Right lobe of liver (tissue), 6 donors: ENCODE results near the gene PRKAG3. TPM values are rescaled to one million over a fixed set of nuclear protein-coding genes. Genes with fewer than 3 reads are reported as not detected.
A peak's percentile ranks its signal among the peaks of the same experiment; 100 is the strongest.

ENCODE experiments used
- ATAC-seq, 4 donors: fragments of 200-7000 bp; cut with Tn5 transposase; one replicate each; pipeline ENCODE4 v1.9.1; 2020; ENCODE audit warnings: mild to moderate bottlenecking in 4 of 4, moderate library complexity in 4 of 4
- DNase-seq, 3 donors: peaks; one replicate each; pipeline ENCODE4 v3.0.0-alpha.2; 2020
- H3K27ac ChIP-seq, 3 donors: fragments of 200-600 bp; one replicate each; pipeline ENCODE4 v1.8.0; 2022
- H3K27me3 ChIP-seq, 2 donors: fragments of 200-600 bp; one replicate each; pipeline ENCODE4 v1.8.0; 2022
- H3K36me3 ChIP-seq, 4 donors: fragments of 200-600 bp; sonication (generic) in 1 of 4; one replicate each; pipeline versions ENCODE4 v1.5.1 to v1.8.0; 2017 to 2022; ENCODE audit warnings: control low read depth in 1 of 4
- H3K4me1 ChIP-seq, 4 donors: fragments of 200-600 bp; sonication (generic) in 1 of 4; one replicate each; pipeline versions ENCODE4 v1.5.1 to v1.8.0; 2017 to 2022; ENCODE audit warnings: control low read depth in 1 of 4
- H3K4me3 ChIP-seq, 3 donors: fragments of 200-600 bp; one replicate each; pipeline ENCODE4 v1.8.0; 2022
- H3K9me3 ChIP-seq, 4 donors: fragments of 200-600 bp; sonication (generic) in 1 of 4; one replicate each; pipeline versions ENCODE4 v1.5.1 to v1.8.0; 2017 to 2022; ENCODE audit warnings: control low read depth in 1 of 4
- POLR2A ChIP-seq: fragments of 450-650 bp; IDR thresholded peaks from one replicate; pipeline ENCODE4 v1.6.1; 2017; ENCODE audit warnings: antibody characterized with exemption, mild to moderate bottlenecking
- WGBS: methylation state at CpG from one replicate; pipeline ENCODE4 v1.1.6; 2018; ENCODE audit warnings: low coverage, low lambda C conversion rate; ENCODE audit not compliant: insufficient coverage; ENCODE audit errors: missing lambda C conversion rate; 5-methylcytosine and 5-hydroxymethylcytosine counted together
- intact Hi-C, 2 donors: fragments of 100-400 bp; cut with DNase I; formaldehyde crosslinking; loops; one replicate each; pipeline versions ENCODE4 v1.11.2 to v1.14.1; 2022
- total RNA-seq, 6 experiments: library from RNA; depleted of rRNA in 2 of 6; stranded (reverse); fragments of >200 nt in 2 of 6; fragmentation: NEBNext Ultra II Directional in 3 of 6; extraction: Animal tissue kit (Norgen Biotek cat#: 25700) in 3 of 6; gene quantifications; one replicate each; pipeline versions ENCODE4 v1.1.0 to v1.2.4, GENCODE V29; 2016 to 2023
- TF ChIP-seq, protein P1 (sequence below), 4 donors: fragments of 200-600 bp in 3 of 4; fragments of 450-650 bp in 1 of 4; IDR thresholded peaks; one replicate each; pipeline versions ENCODE4 v1.5.1 to v1.8.0; 2016 to 2022; ENCODE audit warnings: antibody characterized with exemption in 4 of 4, mild to moderate bottlenecking in 2 of 4
- donor health status: DM: no; HTN: yes; CAD: no.
- donor health status: DM: no; HTN: no; CAD: no.
- donor health status: DM: no; HTN: no; CAD: no.
- donor health status: DM: no; HTN: yes; CAD: no.
- donor health status: DM: no; HTN: yes; CAD: no.

The PRKAG3 gene
- total RNA-seq, 6 experiments from 2014 or later, result not detected

DNA sequence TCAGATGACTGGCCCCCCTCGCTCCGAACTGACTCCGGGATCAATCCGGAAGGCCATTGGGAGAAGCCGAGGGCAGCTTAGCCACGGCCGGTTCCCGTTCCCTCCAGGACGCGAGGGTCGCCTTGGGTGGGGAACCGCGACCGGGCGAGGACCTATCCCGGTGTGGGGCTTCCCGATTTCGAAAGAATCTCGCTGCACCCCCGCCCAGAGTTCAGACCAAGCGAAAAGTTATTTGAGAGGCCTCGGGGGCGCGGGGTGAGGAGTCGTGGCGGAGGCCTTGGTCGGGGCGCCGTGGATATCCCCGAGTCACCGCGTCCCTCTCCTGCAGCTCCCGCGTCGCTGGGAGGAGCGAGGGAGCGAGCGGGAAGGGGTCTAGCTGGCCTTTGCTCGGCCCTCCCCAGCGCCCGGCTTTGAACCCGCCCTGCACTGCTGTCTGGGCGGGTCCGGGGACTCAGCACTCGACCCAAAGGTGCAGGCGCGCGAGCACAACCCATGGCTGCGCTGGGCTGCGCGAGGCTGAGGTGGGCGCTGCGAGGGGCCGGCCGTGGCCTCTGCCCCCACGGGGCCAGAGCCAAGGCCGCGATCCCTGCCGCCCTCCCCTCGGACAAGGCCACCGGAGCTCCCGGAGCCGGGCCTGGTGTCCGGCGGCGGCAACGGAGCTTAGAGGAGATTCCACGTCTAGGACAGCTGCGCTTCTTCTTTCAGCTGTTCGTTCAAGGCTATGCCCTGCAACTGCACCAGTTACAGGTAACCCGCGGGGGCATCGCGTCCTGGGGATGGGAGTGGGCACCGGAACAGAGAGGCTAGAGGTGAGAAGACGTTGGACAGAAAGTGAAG lies 49.7 kb downstream of the PRKAG3 start, which contains the start of gene CYP27A1:
Gene CYP27A1, plus strand, starts transcription at position 457 of the 837 bp plus-strand sequence. Its CDS starts 36 bp downstream, at position 493.
- Histone ChIP-seq H3K27ac (peak within 1 kb of the TSS; percentile 87 to 97 (median 94)), H3K9me3 (no peaks in the 10 kb centered on the region), H3K4me3 (peak within 1 kb of the TSS; percentile 60 to 87 (median 84)), H3K36me3 (no peaks in the 10 kb centered on the region), H3K27me3 (no peaks in the 10 kb centered on the region), H3K4me1 (peaks cover 0 to 33% (median 6%) of the 10 kb centered on the region in 4 donors)
- TF ChIP-seq, protein P1, sequence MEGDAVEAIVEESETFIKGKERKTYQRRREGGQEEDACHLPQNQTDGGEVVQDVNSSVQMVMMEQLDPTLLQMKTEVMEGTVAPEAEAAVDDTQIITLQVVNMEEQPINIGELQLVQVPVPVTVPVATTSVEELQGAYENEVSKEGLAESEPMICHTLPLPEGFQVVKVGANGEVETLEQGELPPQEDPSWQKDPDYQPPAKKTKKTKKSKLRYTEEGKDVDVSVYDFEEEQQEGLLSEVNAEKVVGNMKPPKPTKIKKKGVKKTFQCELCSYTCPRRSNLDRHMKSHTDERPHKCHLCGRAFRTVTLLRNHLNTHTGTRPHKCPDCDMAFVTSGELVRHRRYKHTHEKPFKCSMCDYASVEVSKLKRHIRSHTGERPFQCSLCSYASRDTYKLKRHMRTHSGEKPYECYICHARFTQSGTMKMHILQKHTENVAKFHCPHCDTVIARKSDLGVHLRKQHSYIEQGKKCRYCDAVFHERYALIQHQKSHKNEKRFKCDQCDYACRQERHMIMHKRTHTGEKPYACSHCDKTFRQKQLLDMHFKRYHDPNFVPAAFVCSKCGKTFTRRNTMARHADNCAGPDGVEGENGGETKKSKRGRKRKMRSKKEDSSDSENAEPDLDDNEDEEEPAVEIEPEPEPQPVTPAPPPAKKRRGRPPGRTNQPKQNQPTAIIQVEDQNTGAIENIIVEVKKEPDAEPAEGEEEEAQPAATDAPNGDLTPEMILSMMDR (IDR thresholded peaks at IDR 0.05), result no peak
- TF ChIP-seq POLR2A, result peak; percentile 95
- intact Hi-C loops, result no loop called here
- DNase-seq (peak; percentile 87 to 93 (median 92)), ATAC-seq (peak; percentile 87 to 97 (median 94))
- WGBS, result 2% methylated on average over 17 of the region's 76 CpGs

DNA sequence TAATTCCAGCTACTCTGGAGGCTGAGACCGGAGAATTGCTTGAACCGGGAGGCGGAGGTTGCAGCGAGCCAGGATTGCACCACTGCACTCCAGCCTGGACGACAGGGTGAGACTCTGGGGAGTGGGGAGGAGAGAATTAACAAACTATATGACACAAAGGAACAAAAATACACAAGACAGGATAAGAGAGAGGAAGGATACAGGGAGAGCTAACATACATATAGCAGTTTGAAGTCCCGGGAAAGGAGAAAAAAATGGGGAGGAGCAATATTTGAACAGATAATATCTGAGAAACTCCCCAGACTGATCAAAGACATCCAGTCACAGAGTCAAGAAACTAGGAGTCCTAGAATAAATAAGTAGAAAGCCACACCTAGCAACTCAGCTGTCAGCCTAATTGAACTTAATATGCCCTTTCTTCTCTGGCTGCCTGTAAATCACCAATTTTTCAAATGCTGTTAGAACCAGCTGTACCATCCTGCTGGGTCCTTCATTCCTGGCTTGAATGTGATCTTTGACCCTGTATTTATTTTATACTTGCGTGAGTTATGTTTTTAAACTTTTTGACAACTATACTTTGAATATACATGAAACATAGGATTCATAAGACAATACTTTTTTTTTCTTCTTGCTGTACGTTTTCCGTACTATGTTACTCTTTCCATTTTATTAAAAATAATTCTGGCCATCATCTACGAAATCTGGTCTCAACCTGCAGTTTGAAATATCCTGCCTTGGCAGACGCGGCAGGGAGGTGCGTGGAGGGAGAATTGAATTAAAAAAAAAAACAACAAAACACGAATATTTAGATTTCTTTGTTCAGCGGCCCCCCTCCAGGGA lies 50.5 kb downstream of the PRKAG3 start:
- DNase-seq (no peak), ATAC-seq (peak; percentile 39 to 46 (median 41))
- Histone ChIP-seq H3K36me3 (no peaks in the 10 kb centered on the region), H3K27me3 (no peaks in the 10 kb centered on the region), H3K27ac (peak overlapping the region; percentile 87 to 97 (median 94)), H3K4me3 (peak overlapping the region; percentile 60 to 87 (median 84)), H3K4me1 (peaks cover 0 to 25% (median 4%) of the 10 kb centered on the region in 4 donors), H3K9me3 (no peaks in the 10 kb centered on the region)
- intact Hi-C loops, result no loop called here
- 14% methylated on average over 15 of the region's 15 CpGs for WGBS
- peak; percentile 9 for TF ChIP-seq POLR2A
- TF ChIP-seq, protein P1 (IDR thresholded peaks at IDR 0.05), result no peak

DNA sequence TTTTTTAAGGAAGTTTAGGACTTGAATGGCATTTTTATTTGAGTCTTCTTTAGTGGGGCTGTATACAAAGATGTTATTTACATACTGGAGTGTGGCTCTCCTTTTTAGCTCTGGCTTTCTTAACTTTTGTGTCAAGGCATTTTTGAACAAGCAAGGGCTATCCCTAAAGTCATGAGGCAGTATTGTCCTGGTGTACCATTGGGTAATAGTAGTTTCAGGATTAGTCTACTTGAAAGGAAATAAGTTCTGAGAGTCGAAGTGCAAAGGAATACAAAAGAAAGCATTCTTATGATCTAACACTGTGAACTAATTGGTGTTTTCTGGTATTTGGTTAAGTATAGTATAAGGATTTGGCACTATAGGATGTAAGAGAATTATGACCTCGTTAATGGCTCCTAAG lies 51.6 kb downstream of the PRKAG3 start:
- DNase-seq (no peak), ATAC-seq (no peak)
- 85% methylated on average over 2 of the region's 2 CpGs for WGBS
- Histone ChIP-seq H3K27ac (no peak overlapping the region), H3K9me3 (no peaks in the 10 kb centered on the region), H3K4me3 (no peak overlapping the region), H3K4me1 (peaks cover 0 to 15% (median 0%) of the 10 kb centered on the region in 4 donors), H3K27me3 (no peaks in the 10 kb centered on the region), H3K36me3 (no peaks in the 10 kb centered on the region)
- intact Hi-C loops, result no loop called here
- TF ChIP-seq POLR2A, result no peak
- TF ChIP-seq, protein P1 (IDR thresholded peaks at IDR 0.05), result no peak

DNA sequence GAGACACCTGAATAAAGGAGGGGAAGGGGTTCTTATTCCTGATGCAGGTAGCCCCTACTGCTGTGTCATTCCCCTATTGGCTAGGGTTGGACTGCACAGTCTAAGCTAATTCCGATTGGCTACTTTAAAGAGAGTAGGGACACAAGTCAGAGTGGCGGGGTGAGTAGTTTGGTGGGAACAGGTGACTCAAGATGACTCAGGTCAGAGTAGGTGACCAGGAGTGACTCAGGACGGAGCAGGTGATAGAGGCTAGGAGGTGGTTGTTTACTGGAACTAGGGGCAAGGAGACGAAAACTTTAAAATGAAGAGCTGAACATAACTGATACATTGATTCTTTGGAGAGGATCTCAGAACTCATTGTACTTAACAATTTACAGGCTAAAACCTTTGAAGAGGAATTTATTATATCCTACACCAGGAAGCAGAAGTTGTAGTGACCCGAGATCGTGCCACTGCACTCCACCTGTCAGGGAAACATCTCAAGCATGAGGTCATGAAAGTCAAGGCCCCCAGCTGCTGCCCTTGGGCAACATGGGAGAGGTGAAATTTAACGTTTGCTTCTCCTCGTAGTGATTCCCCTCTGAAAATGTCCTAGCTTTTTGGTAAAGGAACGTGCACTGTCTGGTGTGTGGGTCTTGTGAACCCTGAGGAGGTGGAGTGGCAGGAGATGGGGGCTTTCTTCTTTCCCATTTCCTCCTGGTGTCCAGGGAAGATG lies 54.2 kb downstream of the PRKAG3 start:
- H3K9me3 ChIP-seq, result no peaks in the 10 kb centered on the region
- H3K36me3 ChIP-seq, result no peaks in the 10 kb centered on the region
- WGBS, result 97% methylated on average over 8 of the region's 9 CpGs
- ATAC-seq (no peak), DNase-seq (no peak)
- intact Hi-C loops, result no loop called here
- H3K4me3 ChIP-seq, result no peak overlapping the region
- H3K4me1 ChIP-seq, result peaks cover 0 to 5% (median 0%) of the 10 kb centered on the region in 4 donors
- H3K27ac ChIP-seq, result no peak overlapping the region
- TF ChIP-seq, protein P1 (IDR thresholded peaks at IDR 0.05), result no peak
- no peak for TF ChIP-seq POLR2A
- no peaks in the 10 kb centered on the region for H3K27me3 ChIP-seq
